Ovary (tissue), 3 donors: Measurements from ENCODE around the gene CPT1B.

ENCODE experiments used
- EP300 ChIP-seq: sonication (generic); formaldehyde crosslinking; IDR thresholded peaks from one replicate; pipeline ENCODE4 v1.6.1; 2017; ENCODE audit warnings: antibody characterized with exemption
- POLR2A ChIP-seq: fragments of 450-650 bp; IDR thresholded peaks from one replicate; pipeline ENCODE4 v1.6.1; 2017; ENCODE audit warnings: antibody characterized with exemption, mild to moderate bottlenecking, moderate library complexity
- TF ChIP-seq, protein P1 (sequence below), 3 donors: fragments of 450-650 bp in 2 of 3; fragments of 200-600 bp in 1 of 3; IDR thresholded peaks; one replicate each; pipeline versions ENCODE4 v1.5.1 to v1.8.0; 2016 to 2022; ENCODE audit warnings: antibody characterized with exemption in 3 of 3, mild to moderate bottlenecking in 1 of 3
- donor health status: DM: no; HTN: no; CAD: no.

DNA sequence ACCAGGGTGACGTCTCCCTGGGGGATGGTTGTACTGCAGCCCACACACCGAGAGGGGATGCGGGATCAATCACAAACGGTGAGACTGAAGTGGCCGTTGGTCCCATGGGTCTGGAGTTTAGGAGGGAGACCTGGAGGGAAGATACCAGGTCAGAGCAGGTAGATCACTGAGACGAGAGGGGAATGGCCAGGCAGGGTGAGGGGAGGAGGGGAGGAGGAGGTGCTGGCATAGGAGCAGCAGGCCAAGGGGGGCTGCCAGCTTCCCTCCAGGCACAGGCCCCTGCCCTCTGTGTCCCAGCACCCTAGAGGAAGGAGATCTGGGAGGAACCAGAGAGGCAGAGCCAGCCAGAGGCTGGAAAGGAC is 29.4 kb upstream of the CPT1B start:
- TF ChIP-seq, protein P1, sequence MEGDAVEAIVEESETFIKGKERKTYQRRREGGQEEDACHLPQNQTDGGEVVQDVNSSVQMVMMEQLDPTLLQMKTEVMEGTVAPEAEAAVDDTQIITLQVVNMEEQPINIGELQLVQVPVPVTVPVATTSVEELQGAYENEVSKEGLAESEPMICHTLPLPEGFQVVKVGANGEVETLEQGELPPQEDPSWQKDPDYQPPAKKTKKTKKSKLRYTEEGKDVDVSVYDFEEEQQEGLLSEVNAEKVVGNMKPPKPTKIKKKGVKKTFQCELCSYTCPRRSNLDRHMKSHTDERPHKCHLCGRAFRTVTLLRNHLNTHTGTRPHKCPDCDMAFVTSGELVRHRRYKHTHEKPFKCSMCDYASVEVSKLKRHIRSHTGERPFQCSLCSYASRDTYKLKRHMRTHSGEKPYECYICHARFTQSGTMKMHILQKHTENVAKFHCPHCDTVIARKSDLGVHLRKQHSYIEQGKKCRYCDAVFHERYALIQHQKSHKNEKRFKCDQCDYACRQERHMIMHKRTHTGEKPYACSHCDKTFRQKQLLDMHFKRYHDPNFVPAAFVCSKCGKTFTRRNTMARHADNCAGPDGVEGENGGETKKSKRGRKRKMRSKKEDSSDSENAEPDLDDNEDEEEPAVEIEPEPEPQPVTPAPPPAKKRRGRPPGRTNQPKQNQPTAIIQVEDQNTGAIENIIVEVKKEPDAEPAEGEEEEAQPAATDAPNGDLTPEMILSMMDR (IDR thresholded peaks at IDR 0.05) = no peak
- TF ChIP-seq POLR2A (no peak), EP300 (no peak)
